HG02970 (cell line): ENCODE measurements around the gene MTHFR.

ENCODE experiments used
- ATAC-seq: cut with Tn5 transposase; IDR thresholded peaks from one replicate; pipeline ENCODE4 v1.9.1; 2021; ENCODE audit warnings: mild to moderate bottlenecking, moderate library complexity, moderate number of reproducible peaks; ENCODE audit not compliant: unreplicated experiment, low FRiP score

The MTHFR gene

GRCh38 chr1:11805422-11806306 is at the start of gene MTHFR, which contains the start of gene CLCN6:
Gene MTHFR, minus strand, starts transcription at chr1:11805964. Its CDS starts 2,848 bp downstream, at chr1:11803116.
Gene CLCN6, plus strand, starts transcription at chr1:11806191. Its CDS starts 72 bp downstream, at chr1:11806263.
- ATAC-seq = peak; percentile 87

- no peak for ATAC-seq
Observed at GRCh38 chr1:11855430-11855829, 49.7 kb upstream of the MTHFR start.

GRCh38 chr1:11854519-11854918 is 48.8 kb upstream of the MTHFR start:
- no peak for ATAC-seq

- no peak for ATAC-seq
Observed at GRCh38 chr1:11851180-11851579, 45.4 kb upstream of the MTHFR start.

GRCh38 chr1:11850156-11850555 is 44.4 kb upstream of the MTHFR start:
- ATAC-seq = no peak

- ATAC-seq = no peak
Observed at GRCh38 chr1:11848373-11848700, 42.6 kb upstream of the MTHFR start.

GRCh38 chr1:11847667-11848372 is 42.1 kb upstream of the MTHFR start, which contains the start of gene NPPA:
Gene NPPA, minus strand, starts transcription at chr1:11847783. Its CDS starts 99 bp downstream, at chr1:11847684.
- no peak for ATAC-seq

GRCh38 chr1:11845641-11846335 is 40.0 kb upstream of the MTHFR start:
- ATAC-seq = no peak

- ATAC-seq = no peak
Observed at GRCh38 chr1:11842154-11843041, 36.6 kb upstream of the MTHFR start.

- no peak for ATAC-seq
Observed at GRCh38 chr1:11841245-11842153, 35.7 kb upstream of the MTHFR start.

GRCh38 chr1:11839727-11840705 is 34.3 kb upstream of the MTHFR start:
- ATAC-seq = no peak

- no peak for ATAC-seq
Observed at GRCh38 chr1:11838349-11839272, 32.8 kb upstream of the MTHFR start.

GRCh38 chr1:11837767-11838348 is 32.1 kb upstream of the MTHFR start:
- ATAC-seq = no peak

GRCh38 chr1:11836955-11837766 is 31.4 kb upstream of the MTHFR start:
- no peak for ATAC-seq

- no peak for ATAC-seq
Observed at GRCh38 chr1:11835441-11836225, 29.9 kb upstream of the MTHFR start.
